Keratinocyte (primary cell): ENCODE data around the gene UBE2J2. TPM values are rescaled to one million over a fixed set of nuclear protein-coding genes. Genes with fewer than 3 reads are reported as not detected.

Source experiments
- DNase-seq: peaks from one replicate; pipeline ENCODE4 v3.0.0-alpha.2; 2011; ENCODE audit warnings: low read depth, missing footprints, low spot score
- FAIRE-seq: peaks from 2 replicates; lab custom pipeline; 2011; peaks lifted over from hg19 to GRCh38; lab: Jason Lieb, UNC
- H2AFZ ChIP-seq: 2 replicates; pipeline ENCODE4 v1.6.0; 2012; ENCODE audit warnings: low read length, control low read depth, inconsistent platforms; ENCODE audit not compliant: control insufficient read depth
- H3K27ac ChIP-seq: 2 replicates; pipeline ENCODE4 v1.5.1; 2011; ENCODE audit warnings: low read length; ENCODE audit not compliant: control insufficient read depth, insufficient read depth
- H3K27me3 ChIP-seq: 3 replicates; pipeline ENCODE4 v1.6.0; 2011; ENCODE audit warnings: low read length; ENCODE audit not compliant: control insufficient read depth, insufficient read depth; ENCODE audit errors: extremely low read depth
- H3K36me3 ChIP-seq, 2 experiments: 2 replicates in 1 of 2; 3 replicates in 1 of 2; pipeline ENCODE4 v1.5.1; 2011; ENCODE audit warnings: low read length in 2 of 2, mild to moderate bottlenecking in 1 of 2; ENCODE audit not compliant: control insufficient read depth in 2 of 2, insufficient read depth in 2 of 2; ENCODE audit errors: extremely low read depth in 1 of 2
- H3K4me1 ChIP-seq: 3 replicates; pipeline ENCODE4 v1.5.1; 2011; ENCODE audit warnings: low read length; ENCODE audit not compliant: control insufficient read depth, insufficient read depth; ENCODE audit errors: extremely low read depth
- H3K4me2 ChIP-seq: 3 replicates; pipeline ENCODE4 v1.6.0; 2011; ENCODE audit warnings: low read depth, low read length; ENCODE audit not compliant: control insufficient read depth, insufficient read depth; ENCODE audit errors: extremely low read depth
- H3K4me3 ChIP-seq, 3 experiments: fragments of 200-600 bp in 1 of 3; sonication (generic) in 1 of 3; 2 replicates in 2 of 3; 3 replicates in 1 of 3; pipeline ENCODE4 v1.5.1; 2011 to 2016; ENCODE audit warnings: low read length in 3 of 3, mild to moderate bottlenecking in 3 of 3, control low read depth in 2 of 3, inconsistent platforms in 1 of 3, low read depth in 1 of 3, mixed read lengths in 1 of 3, mixed run types in 1 of 3, moderate library complexity in 1 of 3; ENCODE audit not compliant: control insufficient read depth in 2 of 3, insufficient read depth in 2 of 3; ENCODE audit errors: extremely low read depth in 1 of 3
- H3K79me2 ChIP-seq: 2 replicates; pipeline ENCODE4 v1.6.0; 2012; ENCODE audit warnings: low read length; ENCODE audit not compliant: control insufficient read depth, insufficient read depth
- H3K9ac ChIP-seq: 3 replicates; pipeline ENCODE4 v1.6.0; 2011; ENCODE audit warnings: low read length; ENCODE audit not compliant: control insufficient read depth, insufficient read depth; ENCODE audit errors: extremely low read depth
- H3K9me1 ChIP-seq: 3 replicates; pipeline ENCODE4 v1.6.0; 2011; ENCODE audit warnings: low read length; ENCODE audit not compliant: control insufficient read depth, insufficient read depth; ENCODE audit errors: extremely low read depth
- H3K9me3 ChIP-seq: 2 replicates; pipeline ENCODE4 v1.5.1; 2012; ENCODE audit warnings: low read depth, low read length; ENCODE audit not compliant: control insufficient read depth
- H4K20me1 ChIP-seq: 3 replicates; pipeline ENCODE4 v1.6.0; 2011; ENCODE audit warnings: low read length; ENCODE audit not compliant: control insufficient read depth, insufficient read depth; ENCODE audit errors: extremely low read depth
- EZH2 ChIP-seq: IDR thresholded peaks from one replicate; pipeline ENCODE4 v1.6.1; 2012; ENCODE audit warnings: inconsistent platforms, mild to moderate bottlenecking, low read length, moderate library complexity
- dilution Hi-C: fragments of 300-500 bp; cut with MboI; formaldehyde crosslinking; loops from one replicate; pipeline ENCODE4 v1.7.0; 2020; ENCODE audit warnings: low sequenced_read_pairs; ENCODE audit not compliant: extremely low pct_ligation_motif_present
- polyA plus RNA-seq, 5 experiments: library from polyadenylated mRNA; depleted of rRNA in 3 of 5; stranded (reverse) in 3 of 5; stranded (forward) in 1 of 5; unstranded in 1 of 5; fragments of >200 nt; gene quantifications; 1 replicate in 1 of 5; 2 replicates in 3 of 5; 3 replicates in 1 of 5; pipeline versions ENCODE4 v1.2.1 to v1.2.3, GENCODE V29; 2011 to 2012; ENCODE audit warnings: missing spikeins in 2 of 5, low read depth in 1 of 5, low replicate concordance in 1 of 5
- TF ChIP-seq, protein P1 (sequence below), 3 experiments: IDR thresholded peaks in 1 of 3; conservative IDR thresholded peaks in 1 of 3; optimal IDR thresholded peaks in 1 of 3; 2 replicates in 2 of 3; 3 replicates in 1 of 3; pipeline versions ENCODE3 to v1.5.1; 2011; ENCODE audit warnings: low read length in 3 of 3, mild to moderate bottlenecking in 3 of 3, moderate library complexity in 2 of 3, control low read depth in 1 of 3, inconsistent platforms in 1 of 3; ENCODE audit not compliant: insufficient read depth in 2 of 3; ENCODE audit errors: extremely low read depth in 1 of 3

The UBE2J2 gene
- polyA plus RNA-seq, 1 donor (not counting 4 experiments of a cell fraction or from before 2014, with no cell fraction given) = 27.0 TPM

DNA sequence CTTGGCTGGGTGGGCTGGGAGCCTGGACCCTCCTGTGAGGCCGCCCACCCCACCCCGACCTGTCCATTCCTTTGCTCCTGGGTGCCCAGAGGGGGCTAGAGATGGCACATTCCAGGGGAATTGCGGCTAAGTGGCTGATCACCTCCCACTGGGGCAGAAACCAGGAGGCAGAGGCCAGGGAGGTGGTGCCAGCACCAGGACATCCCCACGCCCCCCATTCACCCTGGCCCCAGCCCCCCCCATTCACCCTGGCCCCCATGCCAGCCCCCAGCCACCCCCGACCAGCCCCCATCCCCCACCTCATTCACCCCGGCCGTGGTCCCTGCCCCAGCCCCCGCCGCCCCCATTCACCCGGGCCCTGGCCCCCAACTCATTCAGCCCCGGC is 33.3 kb downstream of the UBE2J2 start:
- H3K9ac ChIP-seq = no peak overlapping the region
- H4K20me1 ChIP-seq = no peaks in the 10 kb centered on the region
- no peak overlapping the region for H3K4me2 ChIP-seq
- dilution Hi-C loops = no loop called here
- no peak overlapping the region for H2AFZ ChIP-seq
- peaks cover 15% of the 10 kb centered on the region for H3K4me1 ChIP-seq
- DNase-seq = no peak
- TF ChIP-seq, protein P1, sequence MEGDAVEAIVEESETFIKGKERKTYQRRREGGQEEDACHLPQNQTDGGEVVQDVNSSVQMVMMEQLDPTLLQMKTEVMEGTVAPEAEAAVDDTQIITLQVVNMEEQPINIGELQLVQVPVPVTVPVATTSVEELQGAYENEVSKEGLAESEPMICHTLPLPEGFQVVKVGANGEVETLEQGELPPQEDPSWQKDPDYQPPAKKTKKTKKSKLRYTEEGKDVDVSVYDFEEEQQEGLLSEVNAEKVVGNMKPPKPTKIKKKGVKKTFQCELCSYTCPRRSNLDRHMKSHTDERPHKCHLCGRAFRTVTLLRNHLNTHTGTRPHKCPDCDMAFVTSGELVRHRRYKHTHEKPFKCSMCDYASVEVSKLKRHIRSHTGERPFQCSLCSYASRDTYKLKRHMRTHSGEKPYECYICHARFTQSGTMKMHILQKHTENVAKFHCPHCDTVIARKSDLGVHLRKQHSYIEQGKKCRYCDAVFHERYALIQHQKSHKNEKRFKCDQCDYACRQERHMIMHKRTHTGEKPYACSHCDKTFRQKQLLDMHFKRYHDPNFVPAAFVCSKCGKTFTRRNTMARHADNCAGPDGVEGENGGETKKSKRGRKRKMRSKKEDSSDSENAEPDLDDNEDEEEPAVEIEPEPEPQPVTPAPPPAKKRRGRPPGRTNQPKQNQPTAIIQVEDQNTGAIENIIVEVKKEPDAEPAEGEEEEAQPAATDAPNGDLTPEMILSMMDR (optimal IDR thresholded peaks at IDR 0.05 in 1 of 3, IDR thresholded peaks at IDR 0.05 in 1 of 3, conservative IDR thresholded peaks at IDR 0.05 in 1 of 3; ENCODE audit: extremely low read depth in 1 of 3, insufficient read depth in 2 of 3, low read length in 3 of 3) = no peak
- no peak for TF ChIP-seq EZH2
- H3K9me3 ChIP-seq = no peaks in the 10 kb centered on the region
- H3K36me3 ChIP-seq = no peaks in the 10 kb centered on the region
- no peak overlapping the region for H3K4me3 ChIP-seq
- FAIRE-seq = no peak
- no peaks in the 10 kb centered on the region for H3K79me2 ChIP-seq
- no peak overlapping the region for H3K27ac ChIP-seq
- peaks cover 6% of the 10 kb centered on the region for H3K27me3 ChIP-seq
- no peaks in the 10 kb centered on the region for H3K9me1 ChIP-seq

DNA sequence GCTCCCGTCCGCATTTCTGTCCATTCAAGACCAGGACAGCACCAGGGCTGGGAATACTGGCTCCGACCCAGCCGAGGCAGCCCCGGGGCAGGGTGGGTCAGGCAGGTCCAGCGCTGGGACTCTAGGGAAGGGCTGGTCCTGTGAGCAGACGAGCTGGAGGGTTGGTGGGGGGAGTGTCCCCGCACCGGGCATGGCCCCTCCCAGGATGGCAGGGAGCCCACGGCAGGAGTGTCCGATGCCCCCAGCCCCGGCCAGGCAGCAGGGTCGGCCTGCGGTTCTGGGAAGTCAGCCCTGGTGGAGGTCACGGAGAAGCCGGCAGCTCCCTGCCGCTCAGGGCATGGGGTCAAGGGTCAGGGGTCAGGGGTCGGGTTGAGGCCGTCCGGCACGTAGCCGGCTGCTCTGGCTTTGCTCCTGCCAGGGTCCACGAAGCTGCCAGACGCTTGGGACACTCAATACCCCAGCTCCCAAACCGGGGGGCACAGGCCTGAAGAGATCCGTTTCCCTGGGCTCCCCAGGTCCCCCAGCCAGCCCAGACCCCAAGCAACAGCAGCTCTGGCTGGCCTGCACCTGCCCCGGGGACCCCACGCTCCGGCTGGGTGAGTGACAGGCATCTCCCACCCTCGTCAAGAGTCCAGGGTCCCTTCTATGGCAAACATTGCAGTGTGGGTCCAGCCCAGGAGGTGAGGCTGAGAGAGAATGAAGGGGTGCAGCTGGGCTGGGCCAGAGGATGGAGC is 33.9 kb downstream of the UBE2J2 start:
- H3K27ac ChIP-seq = no peak overlapping the region
- no peak for FAIRE-seq

More for the DNA sequence above, 33.9 kb downstream of the UBE2J2 start:
- H3K9me1 ChIP-seq = no peaks in the 10 kb centered on the region
- DNase-seq = no peak
- peaks cover 6% of the 10 kb centered on the region for H3K27me3 ChIP-seq
- peaks cover 15% of the 10 kb centered on the region for H3K4me1 ChIP-seq
- no peak overlapping the region for H3K4me2 ChIP-seq
- no peak overlapping the region for H3K4me3 ChIP-seq
- no peak for TF ChIP-seq EZH2
- TF ChIP-seq, protein P1 (optimal IDR thresholded peaks at IDR 0.05 in 1 of 3, IDR thresholded peaks at IDR 0.05 in 1 of 3, conservative IDR thresholded peaks at IDR 0.05 in 1 of 3; ENCODE audit: extremely low read depth in 1 of 3, insufficient read depth in 2 of 3, low read length in 3 of 3) = no peak
- H2AFZ ChIP-seq = no peak overlapping the region
- H4K20me1 ChIP-seq = no peaks in the 10 kb centered on the region
- no peaks in the 10 kb centered on the region for H3K79me2 ChIP-seq
- no peaks in the 10 kb centered on the region for H3K9me3 ChIP-seq
- no peak overlapping the region for H3K9ac ChIP-seq
- dilution Hi-C loops = no loop called here
- no peaks in the 10 kb centered on the region for H3K36me3 ChIP-seq
